ENCODE measurements around the gene UBE2QL1.

- TF ChIP-seq ZFP3 (tag by site-specific recombination; IDR thresholded peaks at IDR 0.05; ENCODE audit: low read depth) = no peak
- TF ChIP-seq, protein P1, sequence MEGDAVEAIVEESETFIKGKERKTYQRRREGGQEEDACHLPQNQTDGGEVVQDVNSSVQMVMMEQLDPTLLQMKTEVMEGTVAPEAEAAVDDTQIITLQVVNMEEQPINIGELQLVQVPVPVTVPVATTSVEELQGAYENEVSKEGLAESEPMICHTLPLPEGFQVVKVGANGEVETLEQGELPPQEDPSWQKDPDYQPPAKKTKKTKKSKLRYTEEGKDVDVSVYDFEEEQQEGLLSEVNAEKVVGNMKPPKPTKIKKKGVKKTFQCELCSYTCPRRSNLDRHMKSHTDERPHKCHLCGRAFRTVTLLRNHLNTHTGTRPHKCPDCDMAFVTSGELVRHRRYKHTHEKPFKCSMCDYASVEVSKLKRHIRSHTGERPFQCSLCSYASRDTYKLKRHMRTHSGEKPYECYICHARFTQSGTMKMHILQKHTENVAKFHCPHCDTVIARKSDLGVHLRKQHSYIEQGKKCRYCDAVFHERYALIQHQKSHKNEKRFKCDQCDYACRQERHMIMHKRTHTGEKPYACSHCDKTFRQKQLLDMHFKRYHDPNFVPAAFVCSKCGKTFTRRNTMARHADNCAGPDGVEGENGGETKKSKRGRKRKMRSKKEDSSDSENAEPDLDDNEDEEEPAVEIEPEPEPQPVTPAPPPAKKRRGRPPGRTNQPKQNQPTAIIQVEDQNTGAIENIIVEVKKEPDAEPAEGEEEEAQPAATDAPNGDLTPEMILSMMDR (tag by site-specific recombination; IDR thresholded peaks at IDR 0.05) = no peak
- TF ChIP-seq ZFP37 (tag by site-specific recombination; IDR thresholded peaks at IDR 0.05) = no peak
- no peak for TF ChIP-seq ZFHX2 (tag by site-specific recombination; conservative IDR thresholded peaks at IDR 0.05)
- TF ChIP-seq ZNF776 (tag by site-specific recombination; IDR thresholded peaks at IDR 0.05; ENCODE audit: borderline replicate concordance) = no peak
Observed at GRCh38 chr5:6488021-6488420, 39.4 kb downstream of the UBE2QL1 start.

All from HEK293 (cell line).